A673 (cell line): ENCODE measurements around the gene METTL18. TPM values are rescaled to one million over a fixed set of nuclear protein-coding genes. Genes with fewer than 3 reads are reported as not detected.
"Not testable (repeated sequence)": the region's sequence is repeated elsewhere in the genome, so short reads cannot be mapped to it uniquely, and the experiment has no call there.

Source experiments
- BruUV-seq: library from RNA; stranded (reverse); fragments of 400-500 nt; replicated peaks from 2 replicates; lab custom pipeline; 2021; lab: Mats Ljungman, UMichigan
- CTCF ChIA-PET: fragments of 300-600 bp; sonication (Branson Sonifier 250); formaldehyde crosslinking; loops from one replicate; lab custom pipeline; 2022; ENCODE audit warnings: antibody characterized with exemption; lab: Charles Lee
- POLR2A ChIA-PET: fragments of 300-600 bp; sonication (Branson Sonifier 250); formaldehyde crosslinking; loops from one replicate; lab custom pipeline; 2022; ENCODE audit warnings: antibody characterized with exemption; ENCODE audit not compliant: low non-redundant PET; lab: Charles Lee
- DNase-seq: peaks from one replicate; pipeline ENCODE4 v3.0.0-alpha.2; 2015; ENCODE audit warnings: low spot score
- H3K27ac ChIP-seq: fragments of 200-600 bp; sonication (generic); 2 replicates; pipeline ENCODE4 v1.5.1; 2016; ENCODE audit warnings: mixed run types, low read depth, mild to moderate bottlenecking, mixed read lengths, antibody characterized with exemption, low read length; ENCODE audit not compliant: poor library complexity, severe bottlenecking
- H3K27me3 ChIP-seq: fragments of 200-600 bp; sonication (generic); replicated peaks from 2 replicates; pipeline ENCODE4 v1.6.1; 2017; ENCODE audit warnings: mixed run types, low read depth, mild to moderate bottlenecking, mixed read lengths, antibody characterized with exemption, low read length; ENCODE audit not compliant: insufficient read depth, poor library complexity
- H3K36me3 ChIP-seq: fragments of 200-600 bp; sonication (generic); 2 replicates; pipeline ENCODE4 v1.6.1; 2016; ENCODE audit warnings: mixed run types, mild to moderate bottlenecking, mixed read lengths, antibody characterized with exemption, low read length; ENCODE audit not compliant: insufficient read depth, poor library complexity, severe bottlenecking
- H3K4me1 ChIP-seq: fragments of 200-600 bp; sonication (generic); 2 replicates; pipeline ENCODE4 v1.6.1; 2017; ENCODE audit warnings: mixed run types, mild to moderate bottlenecking, mixed read lengths, antibody characterized with exemption, low read length; ENCODE audit not compliant: insufficient read depth, poor library complexity, severe bottlenecking
- H3K4me3 ChIP-seq: fragments of 200-600 bp; sonication (generic); 2 replicates; pipeline ENCODE4 v1.5.1; 2016; ENCODE audit warnings: low read depth, mixed run types, mild to moderate bottlenecking, mixed read lengths, low read length; ENCODE audit not compliant: poor library complexity, severe bottlenecking
- H3K9me3 ChIP-seq: fragments of 200-600 bp; sonication (generic); 2 replicates; pipeline ENCODE4 v1.6.1; 2016; ENCODE audit warnings: mixed run types, low read depth, mild to moderate bottlenecking, mixed read lengths, antibody characterized with exemption, low read length; ENCODE audit not compliant: poor library complexity, severe bottlenecking
- EZH2 ChIP-seq: fragments of 200-600 bp; sonication (generic); IDR thresholded peaks from 2 replicates; pipeline ENCODE4 v1.6.1; 2017; ENCODE audit warnings: borderline replicate concordance, low read depth, mild to moderate bottlenecking, mixed read lengths, antibody characterized with exemption, low read length; ENCODE audit not compliant: poor library complexity, severe bottlenecking
- intact Hi-C: fragments of 100-400 bp; cut with micrococcal nuclease; formaldehyde crosslinking; loops from one replicate; pipeline ENCODE4 v1.10.0; 2022; ENCODE audit not compliant: unreplicated experiment
- total RNA-seq: library from RNA; stranded (reverse); gene quantifications from 2 replicates; pipeline ENCODE4 v1.2.3, GENCODE V29; 2021
- TF ChIP-seq, protein P1 (sequence below): fragments of 300-800, 200-600 bp; sonication (generic); conservative IDR thresholded peaks from 2 replicates; pipeline ENCODE4 v1.5.1; 2017; ENCODE audit warnings: low read depth, mild to moderate bottlenecking, antibody characterized with exemption, low read length, moderate library complexity, mixed read lengths

The METTL18 gene
- total RNA-seq, 1 experiment from 2014 or later = 6.3 TPM

DNA sequence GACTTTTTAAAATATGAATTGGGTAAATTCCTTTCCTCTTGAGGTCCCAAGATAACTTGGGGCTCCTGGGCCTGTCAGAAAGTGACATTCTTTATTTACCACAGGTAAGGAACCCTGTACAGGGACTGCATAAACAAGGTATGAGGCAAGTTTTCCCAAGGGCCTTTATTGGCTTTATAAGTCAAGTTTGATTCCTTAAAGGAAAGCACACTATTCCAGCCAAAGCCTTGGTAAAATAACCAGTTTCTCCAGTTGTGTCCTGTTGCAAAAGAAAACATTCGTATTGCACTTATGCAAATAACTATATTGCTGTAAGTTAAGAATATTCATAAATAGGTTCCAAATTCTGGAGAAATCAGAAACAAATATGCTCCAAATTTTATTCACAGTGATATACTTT, 21.9 kb upstream of the METTL18 start:
- CTCF ChIA-PET = no interaction called here
- H3K4me3 ChIP-seq = no peak overlapping the region
- no TSS peak for BruUV-seq
- intact Hi-C loops = no loop called here
- no peaks in the 10 kb centered on the region for H3K27me3 ChIP-seq
- no peak overlapping the region for H3K27ac ChIP-seq
- no peak for TF ChIP-seq EZH2
- TF ChIP-seq, protein P1, sequence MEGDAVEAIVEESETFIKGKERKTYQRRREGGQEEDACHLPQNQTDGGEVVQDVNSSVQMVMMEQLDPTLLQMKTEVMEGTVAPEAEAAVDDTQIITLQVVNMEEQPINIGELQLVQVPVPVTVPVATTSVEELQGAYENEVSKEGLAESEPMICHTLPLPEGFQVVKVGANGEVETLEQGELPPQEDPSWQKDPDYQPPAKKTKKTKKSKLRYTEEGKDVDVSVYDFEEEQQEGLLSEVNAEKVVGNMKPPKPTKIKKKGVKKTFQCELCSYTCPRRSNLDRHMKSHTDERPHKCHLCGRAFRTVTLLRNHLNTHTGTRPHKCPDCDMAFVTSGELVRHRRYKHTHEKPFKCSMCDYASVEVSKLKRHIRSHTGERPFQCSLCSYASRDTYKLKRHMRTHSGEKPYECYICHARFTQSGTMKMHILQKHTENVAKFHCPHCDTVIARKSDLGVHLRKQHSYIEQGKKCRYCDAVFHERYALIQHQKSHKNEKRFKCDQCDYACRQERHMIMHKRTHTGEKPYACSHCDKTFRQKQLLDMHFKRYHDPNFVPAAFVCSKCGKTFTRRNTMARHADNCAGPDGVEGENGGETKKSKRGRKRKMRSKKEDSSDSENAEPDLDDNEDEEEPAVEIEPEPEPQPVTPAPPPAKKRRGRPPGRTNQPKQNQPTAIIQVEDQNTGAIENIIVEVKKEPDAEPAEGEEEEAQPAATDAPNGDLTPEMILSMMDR = no peak
- POLR2A ChIA-PET = no interaction called here
- H3K9me3 ChIP-seq = no peaks in the 10 kb centered on the region
- H3K4me1 ChIP-seq = no peaks in the 10 kb centered on the region
- peaks cover 15% of the 10 kb centered on the region for H3K36me3 ChIP-seq
- DNase-seq = no peak

DNA sequence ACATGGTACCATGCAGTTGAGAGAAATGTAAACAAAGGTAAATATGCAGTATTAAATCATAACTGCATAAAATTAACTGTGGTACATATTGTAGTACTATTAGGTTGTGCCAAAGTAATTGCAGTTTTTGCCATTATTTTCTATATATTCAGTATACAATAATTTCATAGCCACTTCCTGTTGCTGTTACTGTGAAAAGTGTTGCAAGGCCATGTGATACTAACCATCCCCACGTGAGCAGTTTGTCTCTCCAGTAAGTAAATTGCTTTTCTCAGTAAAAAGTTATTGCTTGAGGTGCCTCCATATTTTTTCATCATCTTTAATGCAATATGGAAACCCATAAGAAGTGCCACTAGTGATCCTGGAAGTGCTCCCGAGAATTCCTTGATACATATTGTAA, 19.6 kb upstream of the METTL18 start:
- Histone ChIP-seq H3K4me1 (no peaks in the 10 kb centered on the region), H3K27ac (no peak overlapping the region), H3K36me3 (peaks cover 20% of the 10 kb centered on the region), H3K9me3 (no peaks in the 10 kb centered on the region), H3K4me3 (no peak overlapping the region), H3K27me3 (no peaks in the 10 kb centered on the region)
- DNase-seq = no peak
- CTCF ChIA-PET = no interaction called here
- POLR2A ChIA-PET = no interaction called here
- intact Hi-C loops = no loop called here
- TF ChIP-seq EZH2 = no peak
- TF ChIP-seq, protein P1 = no peak
- BruUV-seq = no TSS peak

DNA sequence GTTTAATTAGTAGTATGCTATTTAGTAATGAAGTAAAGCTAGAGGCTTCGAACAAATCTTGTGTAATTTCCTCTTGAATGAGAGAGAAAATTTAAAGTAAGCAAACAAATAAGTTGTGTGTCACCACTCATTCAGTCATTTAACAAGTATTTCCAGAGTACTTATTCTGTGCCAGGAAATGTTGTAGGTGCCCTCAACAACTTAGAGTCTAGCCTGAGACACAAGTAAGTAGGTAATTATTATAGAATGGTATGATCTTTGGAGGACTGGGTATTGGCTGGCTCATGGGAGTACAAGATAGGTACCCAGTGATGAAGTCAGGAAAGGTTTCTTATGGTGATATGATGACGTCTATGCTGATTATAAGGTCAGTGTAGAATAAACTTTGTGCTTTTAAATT, 17.4 kb upstream of the METTL18 start:
- intact Hi-C loops = no loop called here
- POLR2A ChIA-PET = no interaction called here

DNA sequence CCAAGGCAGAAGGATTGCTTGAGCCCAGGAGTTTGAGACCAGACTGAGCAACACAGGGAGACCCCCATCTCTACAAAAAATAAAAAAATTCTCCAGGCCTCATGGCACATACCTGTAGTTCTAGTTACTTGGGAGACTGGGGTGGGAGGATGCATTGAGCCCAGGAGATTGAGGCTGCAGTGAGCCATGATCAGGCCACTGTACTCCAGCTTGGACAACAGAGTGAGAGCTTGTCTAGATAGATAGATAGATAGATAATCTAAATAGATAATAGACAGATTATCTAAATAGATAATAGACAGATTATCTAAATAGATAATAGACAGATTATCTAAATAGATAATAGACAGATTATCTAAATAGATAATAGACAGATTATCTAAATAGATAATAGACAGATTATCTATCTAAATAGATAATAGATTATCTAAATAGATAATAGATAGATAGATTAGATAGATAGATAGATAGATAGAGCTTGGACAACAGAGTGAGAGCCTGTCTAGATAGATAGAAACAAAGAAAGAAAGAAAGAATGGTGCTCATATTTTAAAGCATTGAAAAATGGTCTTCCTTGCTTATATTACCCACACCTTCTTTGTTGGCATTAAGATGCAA, 16.8 kb upstream of the METTL18 start:
- POLR2A ChIA-PET, H3K4me1 ChIP-seq, H3K9me3 ChIP-seq, DNase-seq, BruUV-seq, H3K27me3 ChIP-seq, intact Hi-C loops, H3K27ac ChIP-seq, H3K4me3 ChIP-seq: not testable (repeated sequence)
- CTCF ChIA-PET = interaction anchor here (0.6 kb wide), 1 partner anchor 249 kb away, joined by 5 read pairs; no protein-coding TSS in a partner anchor
- H3K36me3 ChIP-seq = peaks cover 28% of the 10 kb centered on the region

More for the DNA sequence above, 17.4 kb upstream of the METTL18 start:
- Histone ChIP-seq H3K9me3 (no peaks in the 10 kb centered on the region), H3K27ac (no peak overlapping the region), H3K27me3 (no peaks in the 10 kb centered on the region), H3K36me3 (peaks cover 26% of the 10 kb centered on the region), H3K4me3 (no peak overlapping the region), H3K4me1 (no peaks in the 10 kb centered on the region)
- TF ChIP-seq, protein P1 = no peak
- TF ChIP-seq EZH2 = no peak
- DNase-seq = no peak
- BruUV-seq = no TSS peak
- CTCF ChIA-PET = interaction anchor here (0.6 kb wide), 1 partner anchor 250 kb away, joined by 5 read pairs; no protein-coding TSS in a partner anchor
